Spleen (tissue), 11 donors: ENCODE results near the gene C12orf42. TPM values are rescaled to one million over a fixed set of nuclear protein-coding genes. Genes with fewer than 3 reads are reported as not detected.

Experiments used
- DNase-seq: peaks from one replicate; pipeline ENCODE4 v3.0.0-alpha.2; 2020
- H3K27ac ChIP-seq, 8 donors: fragments of 200-600 bp; sonication (generic) in 7 of 8; 1 replicate in 4 of 8; 2 replicates in 4 of 8; pipeline versions ENCODE4 v1.5.0 to v1.8.0; 2016 to 2021; ENCODE audit warnings: inconsistent platforms in 4 of 8, mild to moderate bottlenecking in 4 of 8, moderate library complexity in 1 of 8
- H3K27me3 ChIP-seq, 7 donors: fragments of 200-600 bp; sonication (generic) in 6 of 7; replicated peaks in 1 of 7; 1 replicate in 4 of 7; 2 replicates in 3 of 7; pipeline versions ENCODE4 v1.5.0 to v1.8.0; 2016 to 2021; ENCODE audit warnings: inconsistent platforms in 3 of 7, mild to moderate bottlenecking in 1 of 7
- H3K36me3 ChIP-seq, 6 donors: fragments of 200-600 bp; sonication (generic) in 5 of 6; 1 replicate in 4 of 6; 2 replicates in 2 of 6; pipeline versions ENCODE4 v1.5.0 to v1.8.0; 2016 to 2021; ENCODE audit warnings: inconsistent platforms in 2 of 6
- H3K4me1 ChIP-seq, 6 donors: fragments of 200-600 bp; sonication (generic) in 5 of 6; 1 replicate in 3 of 6; 2 replicates in 3 of 6; pipeline versions ENCODE4 v1.5.0 to v1.8.0; 2016 to 2021; ENCODE audit warnings: inconsistent platforms in 3 of 6
- H3K4me3 ChIP-seq, 8 donors: fragments of 200-600 bp; sonication (generic) in 7 of 8; 1 replicate in 4 of 8; 2 replicates in 4 of 8; pipeline versions ENCODE4 v1.5.0 to v1.8.0; 2016 to 2021; ENCODE audit warnings: inconsistent platforms in 4 of 8, mild to moderate bottlenecking in 4 of 8, moderate library complexity in 2 of 8
- H3K9me3 ChIP-seq, 8 donors: fragments of 200-600 bp; sonication (generic) in 7 of 8; 1 replicate in 4 of 8; 2 replicates in 4 of 8; pipeline versions ENCODE4 v1.5.0 to v1.8.0; 2016 to 2021; ENCODE audit warnings: inconsistent platforms in 4 of 8
- CTCF ChIP-seq, 11 experiments: fragments of 200-600 bp in 7 of 11; fragments of 450-650 bp in 4 of 11; sonication (generic) in 4 of 11; IDR thresholded peaks in 8 of 11; conservative IDR thresholded peaks in 3 of 11; 1 replicate in 7 of 11; 2 replicates in 4 of 11; pipeline versions ENCODE4 v1.4.0 to v1.8.0; 2016 to 2021; ENCODE audit warnings: antibody characterized with exemption in 11 of 11, inconsistent platforms in 4 of 11, mild to moderate bottlenecking in 1 of 11
- POLR2A ChIP-seq, 3 donors: fragments of 450-650 bp; IDR thresholded peaks; one replicate each; pipeline ENCODE4 v1.5.1; 2017; ENCODE audit warnings: antibody characterized with exemption in 3 of 3, mild to moderate bottlenecking in 1 of 3
- POLR2AphosphoS5 ChIP-seq, 3 donors: sonication (generic); formaldehyde crosslinking; IDR thresholded peaks; one replicate each; pipeline ENCODE4 v1.5.1; 2017; ENCODE audit warnings: antibody characterized with exemption in 3 of 3
- WGBS, 5 donors: extraction: QIAGEN DNeasy Blood & Tissue Kit in 3 of 5; methylation state at CpG; one replicate each; pipeline versions ENCODE4 v1.1.5 to v1.1.7; 2013 to 2018; 5-methylcytosine and 5-hydroxymethylcytosine counted together
- intact Hi-C: fragments of 100-400 bp; cut with DNase I; formaldehyde crosslinking; loops from one replicate; pipeline ENCODE4 v1.15.0; 2023; ENCODE audit warnings: low total_unique reads
- polyA plus RNA-seq, 3 donors: library from polyadenylated mRNA; stranded (reverse); fragments of 200-250 nt; gene quantifications; one replicate each; pipeline ENCODE4 v1.2.1, GENCODE V29; 2013
- total RNA-seq, 7 donors: library from RNA; depleted of rRNA in 3 of 7; stranded (reverse); fragments of >200 nt in 3 of 7; fragmentation: NEBNext Ultra II Directional in 4 of 7; extraction: Animal tissue kit (Norgen Biotek cat#: 25700) in 4 of 7; gene quantifications; one replicate each; pipeline versions ENCODE4 v1.1.0 to v1.2.1, GENCODE V29; 2016 to 2021
- donor health status: healthy with polysubstance abuse.
- donor health status: DM: no; HTN: no; CAD: no; lungs with moderate emphysema.
- donor health status: DM: no; HTN: no; CAD: no.
- donor health status: Bipolar disorder and iron deficiency.
- donor health status: healthy.
- donor health status: DM: no; HTN: no; CAD: no.
- donor health status: DM: yes; HTN: yes; CAD: no.

C12orf42 gene
- total and polyA plus RNA-seq, 10 donors: 3.7 to 18.1 (median 11.9) TPM

- Histone ChIP-seq H3K9me3 (peaks cover 0 to 19% (median 7%) of the 10 kb centered on the region in 8 donors), H3K27me3 (no peaks in the 10 kb centered on the region), H3K4me3 (no peak overlapping the region), H3K4me1 (no peaks in the 10 kb centered on the region), H3K36me3 (peaks cover 0 to 15% (median 0%) of the 10 kb centered on the region in 6 donors), H3K27ac (no peak overlapping the region)
- intact Hi-C loops: no loop called here
- DNase-seq: no peak
- TF ChIP-seq CTCF (IDR thresholded peaks at IDR 0.05 in 8 of 11, conservative IDR thresholded peaks at IDR 0.05 in 3 of 11) (no peak), POLR2A (IDR thresholded peaks at IDR 0.05) (no peak), POLR2AphosphoS5 (IDR thresholded peaks at IDR 0.05) (no peak)
- 70 to 90% (median 82%) methylated on average over 1 of the region's 1 CpG for WGBS, 5 donors
Measured at GRCh38 chr12:103348935-103349334, 146.8 kb downstream of the C12orf42 start.

GRCh38 chr12:103336940-103337339 lies 158.8 kb downstream of the C12orf42 start:
- DNase-seq: no peak
- Histone ChIP-seq H3K27me3 (no peaks in the 10 kb centered on the region), H3K4me3 (no peak overlapping the region), H3K27ac (no peak overlapping the region), H3K36me3 (no peaks in the 10 kb centered on the region), H3K9me3 (peaks cover 0 to 10% (median 6%) of the 10 kb centered on the region in 8 donors), H3K4me1 (no peaks in the 10 kb centered on the region)
- no peak for TF ChIP-seq POLR2A (IDR thresholded peaks at IDR 0.05)
- no peak for TF ChIP-seq CTCF (IDR thresholded peaks at IDR 0.05 in 8 of 11, conservative IDR thresholded peaks at IDR 0.05 in 3 of 11)
- intact Hi-C loops: no loop called here

GRCh38 chr12:103334466-103334865 lies 161.3 kb downstream of the C12orf42 start:
- 72 to 86% (median 77%) methylated on average over 13 of the region's 13 CpGs for WGBS, 5 donors
- no peaks in the 10 kb centered on the region for H3K27me3 ChIP-seq
- intact Hi-C loops: no loop called here

GRCh38 chr12:103333676-103334075 lies 162.1 kb downstream of the C12orf42 start:
- 92 to 100% (median 98%) methylated on average over 1 of the region's 1 CpG for WGBS, 5 donors
- intact Hi-C loops: no loop called here
- TF ChIP-seq POLR2A (IDR thresholded peaks at IDR 0.05) (no peak), CTCF (IDR thresholded peaks at IDR 0.05 in 8 of 11, conservative IDR thresholded peaks at IDR 0.05 in 3 of 11) (no peak), POLR2AphosphoS5 (IDR thresholded peaks at IDR 0.05) (no peak)

More at GRCh38 chr12:103334466-103334865, 161.3 kb downstream of the C12orf42 start:
- DNase-seq: no peak
- no peak overlapping the region for H3K27ac ChIP-seq
- no peaks in the 10 kb centered on the region for H3K36me3 ChIP-seq
- no peak for TF ChIP-seq POLR2A (IDR thresholded peaks at IDR 0.05)
- no peak for TF ChIP-seq CTCF (IDR thresholded peaks at IDR 0.05 in 8 of 11, conservative IDR thresholded peaks at IDR 0.05 in 3 of 11)
- TF ChIP-seq POLR2AphosphoS5 (IDR thresholded peaks at IDR 0.05): no peak
- no peaks in the 10 kb centered on the region for H3K9me3 ChIP-seq
- H3K4me3 ChIP-seq: no peak overlapping the region
- H3K4me1 ChIP-seq: no peaks in the 10 kb centered on the region

More at GRCh38 chr12:103333676-103334075, 162.1 kb downstream of the C12orf42 start:
- no peaks in the 10 kb centered on the region for H3K9me3 ChIP-seq
- DNase-seq: no peak
- no peaks in the 10 kb centered on the region for H3K27me3 ChIP-seq
- H3K27ac ChIP-seq: no peak overlapping the region
- H3K36me3 ChIP-seq: no peaks in the 10 kb centered on the region
- H3K4me3 ChIP-seq: no peak overlapping the region
- H3K4me1 ChIP-seq: no peaks in the 10 kb centered on the region
